Activated CD4-positive, alpha-beta T cell treated with anti-CD3 and anti-CD28 coated beads for 1 hour (primary cell): ENCODE measurements around the gene SNAPC3.
"Not testable (repeated sequence)": the region's sequence is repeated elsewhere in the genome, so short reads cannot be mapped to it uniquely, and the experiment has no call there.

Experiments
- DNase-seq: peaks from one replicate; pipeline ENCODE4 v3.0.0-alpha.2; 2020

SNAPC3 gene

GRCh38 chr9:15426019-15426418 is 3.3 kb downstream of the SNAPC3 start:
- no peak for DNase-seq

GRCh38 chr9:15427702-15428101 is 5.0 kb downstream of the SNAPC3 start:
- DNase-seq, result not testable (repeated sequence)

GRCh38 chr9:15430920-15431844 is 8.5 kb downstream of the SNAPC3 start:
- no peak for DNase-seq

GRCh38 chr9:15433191-15433590 is 10.5 kb downstream of the SNAPC3 start:
- no peak for DNase-seq

GRCh38 chr9:15433661-15434060 is 11.0 kb downstream of the SNAPC3 start:
- no peak for DNase-seq

- no peak for DNase-seq
These were observed 16.2 kb downstream of the SNAPC3 start for GRCh38 chr9:15438891-15439290.

GRCh38 chr9:15441841-15442240 is 19.2 kb downstream of the SNAPC3 start:
- not testable (repeated sequence) for DNase-seq

GRCh38 chr9:15442264-15442663 is 19.6 kb downstream of the SNAPC3 start:
- not testable (repeated sequence) for DNase-seq

- DNase-seq, result no peak
These were observed 21.5 kb downstream of the SNAPC3 start for GRCh38 chr9:15444141-15444540.

GRCh38 chr9:15453956-15454355 is 31.3 kb downstream of the SNAPC3 start:
- DNase-seq, result no peak

GRCh38 chr9:15461056-15461455 is 38.4 kb downstream of the SNAPC3 start:
- no peak for DNase-seq

GRCh38 chr9:15461601-15462000 is 38.9 kb downstream of the SNAPC3 start:
- DNase-seq, result no peak

GRCh38 chr9:15468145-15468544 is 45.5 kb downstream of the SNAPC3 start:
- no peak for DNase-seq

GRCh38 chr9:15469406-15469805 is 46.7 kb downstream of the SNAPC3 start:
- no peak for DNase-seq

- no peak for DNase-seq
These were observed 47.2 kb downstream of the SNAPC3 start for GRCh38 chr9:15469862-15470261.

GRCh38 chr9:15475923-15476536 is 53.4 kb downstream of the SNAPC3 start:
- DNase-seq, result no peak

GRCh38 chr9:15480028-15480427 is 57.4 kb downstream of the SNAPC3 start:
- no peak for DNase-seq

- DNase-seq, result no peak
These were observed 59.5 kb downstream of the SNAPC3 start for GRCh38 chr9:15482146-15482545.

GRCh38 chr9:15484802-15485201 is 62.1 kb downstream of the SNAPC3 start:
- no peak for DNase-seq

- no peak for DNase-seq
These were observed 63.4 kb downstream of the SNAPC3 start for GRCh38 chr9:15485836-15486666.

- DNase-seq, result no peak
These were observed 69.3 kb downstream of the SNAPC3 start for GRCh38 chr9:15491950-15492349.

- no peak for DNase-seq
These were observed 69.9 kb downstream of the SNAPC3 start for GRCh38 chr9:15492485-15493150.
